AG08395 (cell line): Measurements from ENCODE around the gene KRT3.

Experiments used
- DNase-seq: peaks from one replicate; pipeline ENCODE4 v3.0.0; 2012; ENCODE audit warnings: mixed read lengths, low spot score

KRT3 gene

DNA sequence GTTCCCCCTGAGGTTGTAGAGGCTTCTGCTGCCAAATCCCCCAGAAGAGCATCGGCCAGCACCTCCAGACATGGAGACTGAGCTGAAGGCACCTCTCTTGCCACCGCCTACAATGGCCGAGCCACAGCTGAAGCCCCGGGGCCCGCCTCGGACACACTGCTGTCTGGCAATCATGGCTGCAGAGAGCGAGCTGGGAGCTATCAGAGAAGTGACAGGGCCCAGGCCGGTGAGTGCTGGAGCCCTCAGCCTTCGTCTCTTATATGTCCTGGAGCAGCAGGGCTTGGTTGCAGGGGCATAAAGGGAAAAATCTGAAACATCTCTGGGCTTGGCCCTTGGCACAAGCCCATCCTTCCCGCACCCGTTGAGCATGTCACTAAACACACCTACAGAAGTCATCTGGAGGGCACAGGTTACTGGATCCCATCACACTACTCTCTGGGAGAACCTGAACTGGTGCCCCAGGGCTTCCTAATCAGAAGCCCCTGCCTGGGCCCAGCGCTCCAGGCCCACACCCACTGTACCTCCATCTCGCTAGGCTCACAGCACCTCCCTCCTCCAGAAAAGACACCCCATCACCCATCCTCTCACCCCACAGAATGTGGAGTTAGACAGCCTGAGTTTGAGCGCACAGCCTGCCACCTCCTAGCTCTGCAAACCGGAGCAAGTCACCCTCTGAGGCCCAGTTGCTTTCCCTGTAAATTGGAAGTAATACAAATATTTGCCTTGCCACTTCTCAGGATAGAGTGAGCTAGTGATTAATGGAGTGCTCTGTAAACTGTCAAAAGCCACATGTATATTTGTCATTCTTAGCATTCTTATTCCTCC, 18.2 kb upstream of the KRT3 start, which contains the start of gene KRT4:
Gene KRT4, minus strand, starts transcription at position 232 of the 825 bp plus-strand sequence. Its CDS starts 58 bp downstream, at position 174.
- peak; percentile 25 for DNase-seq

DNA sequence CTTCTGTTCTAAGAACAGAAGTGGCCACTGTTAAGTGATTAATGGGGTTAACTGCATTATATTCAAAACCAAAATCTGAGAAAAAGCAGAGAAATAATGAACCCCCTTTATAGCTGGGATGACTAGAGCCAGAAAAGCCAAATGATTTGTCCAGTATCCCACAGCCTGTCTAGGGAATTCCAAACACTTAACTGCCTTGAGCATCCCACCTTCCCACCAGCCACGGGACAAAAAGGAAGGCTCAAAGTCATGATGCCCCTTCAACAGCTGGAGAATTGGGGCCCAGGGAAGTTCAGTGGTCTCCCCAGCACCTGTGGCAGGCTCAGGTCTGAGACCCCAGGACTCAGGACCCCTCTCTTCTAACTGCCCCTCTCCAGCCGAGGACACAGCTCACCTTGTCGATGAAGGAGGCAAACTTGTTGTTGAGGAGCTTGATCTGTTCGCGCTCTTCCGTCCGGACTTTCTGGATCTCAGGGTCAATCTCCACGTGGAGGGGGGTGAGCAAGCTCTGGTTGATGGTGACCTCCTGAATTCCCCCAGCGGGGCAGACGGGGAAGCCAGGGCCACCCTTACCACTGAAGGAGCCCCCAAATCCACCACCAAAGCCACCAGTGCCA, 17.4 kb upstream of the KRT3 start:
- DNase-seq = no peak

DNA sequence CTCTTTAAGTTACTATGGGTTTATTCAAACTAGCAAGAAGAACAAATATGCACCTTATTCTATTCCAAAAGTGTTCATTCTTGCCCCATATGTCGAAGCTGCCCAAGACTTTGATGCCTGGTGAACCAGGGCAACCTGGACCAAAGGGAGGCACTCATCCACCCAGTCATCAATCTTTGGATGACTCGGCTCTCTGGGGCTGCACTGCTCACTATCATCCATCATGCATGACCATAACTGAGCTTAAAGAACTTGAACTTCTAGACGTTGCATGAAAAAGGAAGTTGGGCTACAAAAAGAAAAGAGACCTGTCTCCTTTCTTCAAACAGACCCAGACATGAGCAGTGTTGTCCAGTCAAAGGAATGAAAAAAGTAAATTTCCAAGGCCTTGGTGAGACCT, 16.8 kb upstream of the KRT3 start:
- no peak for DNase-seq

DNA sequence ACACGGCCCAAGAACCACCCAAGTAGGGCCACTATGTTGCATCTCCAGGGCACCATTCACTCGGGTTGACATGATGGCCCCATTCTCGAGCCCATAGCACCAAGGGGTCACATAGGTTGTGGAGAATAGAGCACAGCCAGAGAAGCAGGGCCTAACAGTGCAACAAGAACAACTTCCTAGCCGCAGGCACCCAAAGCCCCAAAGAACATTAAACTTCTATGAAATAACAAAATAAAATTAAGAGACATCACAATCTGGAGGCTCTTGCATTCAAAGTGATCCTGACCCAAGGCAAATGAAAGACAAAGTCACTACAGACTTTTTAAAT, 16.1 kb upstream of the KRT3 start:
- DNase-seq = no peak

DNA sequence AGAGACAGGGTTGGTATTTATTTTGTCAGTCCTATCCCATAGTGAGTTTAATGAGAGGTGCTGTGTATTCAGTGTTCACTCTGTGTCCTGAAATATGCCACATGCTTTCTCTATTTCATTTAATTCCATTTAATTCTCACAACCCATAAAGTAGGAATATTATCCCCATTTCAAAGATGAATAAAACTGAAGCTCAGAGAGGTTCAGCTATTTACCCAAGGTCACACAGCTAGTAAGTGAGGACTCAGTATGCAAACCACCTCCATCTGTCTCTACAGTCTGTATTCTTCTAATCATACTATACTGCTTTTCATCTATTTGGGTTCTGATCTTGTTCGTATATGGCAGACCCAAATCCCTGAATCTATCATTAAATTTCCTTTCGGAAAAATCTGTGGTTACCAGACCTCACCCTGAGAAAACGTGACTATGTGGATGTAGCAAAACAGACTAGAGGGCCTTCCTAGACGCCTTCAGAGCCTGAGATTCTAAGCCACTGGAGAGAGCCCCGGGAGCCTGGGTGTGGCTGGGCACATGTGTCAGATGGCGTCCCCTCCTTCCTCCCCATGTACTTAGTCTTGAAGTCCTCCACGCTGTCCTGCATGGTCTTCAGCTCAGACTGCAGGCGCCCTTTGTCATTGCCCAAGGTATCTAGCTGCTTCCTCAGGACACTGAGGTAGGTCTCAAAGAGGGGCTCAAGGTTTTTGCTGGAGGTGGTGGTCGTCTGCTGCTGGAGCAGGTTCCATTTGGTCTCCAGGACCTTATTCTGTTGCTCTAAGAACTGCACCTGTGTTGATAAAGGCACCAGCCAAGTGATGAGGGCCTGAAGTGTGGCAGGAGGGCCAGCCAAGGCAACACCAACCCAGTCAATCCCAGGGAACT, 15.5 kb upstream of the KRT3 start:
- no peak for DNase-seq

DNA sequence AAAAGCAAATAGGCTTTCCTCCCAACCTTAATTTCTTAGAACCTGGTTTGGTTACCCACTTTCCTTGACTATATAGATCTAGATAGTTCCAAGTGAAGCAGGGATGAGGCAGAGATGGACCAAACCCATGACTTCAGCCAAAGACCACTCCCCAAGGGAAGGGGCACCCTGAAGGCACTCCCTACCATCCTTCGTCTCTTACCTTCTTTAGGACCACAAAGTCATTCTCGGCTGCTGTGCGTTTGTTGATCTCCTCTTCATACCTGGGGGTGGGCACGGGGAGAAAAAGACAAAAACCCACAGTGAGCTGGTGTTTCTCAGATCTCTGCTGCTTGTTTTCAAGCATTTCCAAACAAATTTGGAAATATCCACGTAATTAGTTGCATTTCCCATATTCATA, 14.6 kb upstream of the KRT3 start:
- no peak for DNase-seq

DNA sequence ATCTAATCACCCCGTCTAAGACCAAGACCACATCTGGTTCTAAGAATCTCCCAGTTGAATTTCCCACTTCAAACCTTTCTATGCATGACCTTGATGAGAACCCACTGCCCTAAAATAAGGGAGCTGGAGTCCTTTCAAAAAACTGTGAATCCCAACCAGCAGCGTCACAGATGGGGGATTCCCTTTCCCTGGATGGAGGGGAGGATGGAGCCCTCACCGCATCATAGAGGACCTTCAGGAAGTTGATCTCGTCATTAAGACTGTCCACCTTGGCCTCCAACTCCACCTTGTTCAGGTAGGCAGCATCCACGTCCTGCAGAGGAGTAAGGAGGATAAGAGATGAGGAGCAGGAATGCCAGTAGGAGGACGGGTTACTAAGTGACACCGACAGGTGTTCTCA, 13.2 kb upstream of the KRT3 start:
- no peak for DNase-seq

DNA sequence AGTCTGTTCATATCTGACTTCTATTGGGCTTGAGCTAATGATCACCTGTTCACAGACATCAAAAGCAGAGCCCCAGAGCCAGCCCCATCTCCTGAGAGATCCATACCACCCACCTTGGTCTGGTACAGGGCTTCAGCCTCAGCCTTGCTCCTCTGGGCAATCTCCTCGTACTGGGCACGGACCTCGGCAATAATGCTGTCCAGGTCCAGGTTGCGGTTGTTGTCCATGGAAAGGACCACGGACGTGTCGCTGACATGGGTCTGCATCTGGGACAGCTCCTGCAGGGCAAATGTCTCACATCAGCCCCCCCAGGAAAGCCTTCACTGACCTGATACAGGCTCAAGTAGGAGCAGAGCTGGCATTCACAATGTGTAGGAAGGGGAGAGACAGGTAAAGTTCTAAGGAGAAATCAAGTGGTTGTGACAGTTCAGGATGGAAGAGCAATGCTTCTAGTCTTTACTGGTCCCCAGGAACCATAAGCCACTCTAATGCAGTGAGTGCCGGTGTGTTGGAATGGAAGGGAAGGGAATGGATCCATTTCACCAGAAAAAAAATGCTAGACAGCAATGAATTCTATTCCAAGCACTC, 12.8 kb upstream of the KRT3 start:
- DNase-seq = no peak

DNA sequence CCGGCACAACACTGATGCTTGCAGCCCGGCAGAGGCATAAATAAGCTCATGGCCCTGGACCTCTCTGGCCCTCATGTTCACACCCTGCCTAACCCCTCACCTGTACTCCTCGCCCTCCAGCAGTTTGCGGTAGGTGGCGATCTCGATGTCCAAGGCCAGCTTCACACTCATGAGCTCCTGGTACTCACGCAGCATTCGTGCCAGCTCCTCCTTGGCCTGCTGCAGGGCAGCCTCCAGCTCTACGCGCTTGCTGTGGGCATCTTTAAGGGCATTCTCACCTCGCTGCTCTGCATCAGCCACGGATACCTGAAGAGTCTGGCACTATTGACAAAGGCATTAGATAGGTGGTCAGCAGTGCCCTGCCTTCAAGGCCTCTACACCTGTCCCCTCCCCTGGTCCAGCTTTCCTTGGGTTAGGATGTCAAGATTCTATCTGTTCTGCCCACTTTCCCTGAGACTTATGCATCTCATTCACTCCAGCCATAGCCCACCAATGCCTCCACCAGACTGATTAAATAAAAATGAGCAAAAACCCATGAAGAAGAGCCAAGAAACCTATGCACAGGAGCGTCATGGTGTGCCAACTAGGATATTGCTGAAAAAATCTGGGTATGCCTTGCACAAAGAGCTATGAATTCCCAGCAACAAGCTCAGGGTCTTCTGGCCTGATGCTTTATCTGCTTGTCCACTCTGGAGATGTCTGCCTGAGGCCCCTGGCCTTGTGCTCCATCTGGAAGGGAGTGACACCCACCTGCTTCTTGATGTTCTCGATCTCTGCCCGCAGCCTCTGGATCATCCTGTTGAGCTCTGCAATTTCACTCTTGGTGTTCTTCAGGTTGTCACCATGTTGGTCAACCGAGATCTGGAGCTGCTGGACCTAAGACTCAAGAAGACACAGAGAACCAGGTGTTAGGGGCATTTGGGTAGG, 11.9 kb upstream of the KRT3 start:
- no peak for DNase-seq

DNA sequence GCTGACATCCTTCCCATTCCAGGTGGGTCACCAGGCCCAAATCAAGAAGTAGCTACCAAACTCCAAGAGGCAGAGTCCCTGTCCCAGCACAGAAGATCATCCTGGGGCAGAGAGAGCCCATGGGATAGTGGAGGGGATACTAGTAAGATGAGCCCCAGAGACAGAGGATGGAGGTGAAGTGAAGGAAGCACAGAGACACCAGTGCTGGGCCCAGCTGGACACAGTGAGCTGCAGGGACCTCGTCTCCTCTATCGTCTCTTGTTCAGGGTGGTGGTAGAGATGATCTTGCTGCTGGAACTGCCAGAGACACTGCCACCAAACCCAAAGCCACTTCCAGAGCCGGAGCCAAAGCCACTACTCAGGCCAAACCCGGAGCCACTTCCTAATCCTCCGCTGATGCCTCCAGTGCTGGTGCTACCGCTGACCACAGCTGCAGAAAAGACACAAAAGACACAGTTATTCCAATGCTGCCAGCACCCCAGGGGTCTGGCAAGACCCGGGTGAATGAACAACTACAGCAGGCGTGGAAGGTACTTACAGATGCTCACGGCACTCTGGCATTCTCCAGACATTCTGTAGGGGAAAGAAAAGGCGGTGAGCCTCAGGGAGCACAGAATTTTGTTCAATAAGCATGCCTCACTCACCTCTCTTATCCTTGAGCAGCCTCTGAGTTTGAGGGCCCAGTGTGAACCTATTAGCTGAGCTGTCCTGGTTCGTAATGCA, 11.1 kb upstream of the KRT3 start:
- DNase-seq = no peak

DNA sequence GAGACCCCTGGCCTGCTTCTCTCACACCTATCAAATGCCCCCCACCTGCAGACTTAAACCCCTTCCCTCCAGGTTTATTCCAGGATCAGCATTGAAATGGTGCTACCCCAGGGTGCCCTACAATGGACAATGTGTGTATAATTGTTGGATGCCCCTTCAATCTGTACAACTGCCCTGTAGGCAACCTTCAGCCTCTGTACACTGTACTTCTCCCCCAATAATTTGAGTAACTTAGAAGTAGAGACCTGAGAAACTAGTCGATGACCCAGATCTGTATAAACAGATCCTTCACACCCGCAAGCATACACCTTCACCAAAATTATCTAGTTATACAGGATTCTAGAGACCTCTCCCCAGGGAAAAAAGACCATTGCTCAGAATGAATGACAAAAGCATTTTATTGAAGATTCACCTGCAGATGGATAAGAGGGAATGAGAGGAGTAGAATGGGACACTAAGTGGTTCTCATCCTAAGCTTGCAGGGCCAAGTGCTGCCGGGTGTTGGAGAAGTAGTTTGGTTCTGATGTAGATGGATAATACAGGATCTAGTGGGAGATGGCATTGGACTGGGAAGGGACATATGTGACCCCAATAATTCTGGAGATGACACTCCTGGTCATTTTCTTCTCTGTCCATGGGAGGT, 10.4 kb upstream of the KRT3 start:
- no peak for DNase-seq

DNA sequence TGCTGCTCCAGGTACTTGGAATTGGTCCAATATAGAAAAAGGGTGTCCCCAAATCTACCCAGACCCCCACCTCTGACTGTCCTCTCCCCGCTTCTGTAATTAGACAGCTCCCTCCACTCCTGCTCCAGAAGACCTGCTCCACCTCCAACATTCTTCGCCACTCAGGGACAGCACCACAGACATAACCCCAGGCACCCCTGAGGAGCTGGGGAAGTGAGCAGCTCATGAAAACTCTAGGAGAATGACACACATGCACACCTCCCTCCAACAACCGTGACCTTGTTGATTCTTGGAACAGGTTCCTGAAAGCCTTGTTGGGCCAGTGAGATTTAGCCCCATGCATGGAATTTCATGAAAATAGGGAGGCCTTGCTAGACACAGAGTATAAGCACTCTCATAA, 9.8 kb upstream of the KRT3 start:
- DNase-seq = no peak

DNA sequence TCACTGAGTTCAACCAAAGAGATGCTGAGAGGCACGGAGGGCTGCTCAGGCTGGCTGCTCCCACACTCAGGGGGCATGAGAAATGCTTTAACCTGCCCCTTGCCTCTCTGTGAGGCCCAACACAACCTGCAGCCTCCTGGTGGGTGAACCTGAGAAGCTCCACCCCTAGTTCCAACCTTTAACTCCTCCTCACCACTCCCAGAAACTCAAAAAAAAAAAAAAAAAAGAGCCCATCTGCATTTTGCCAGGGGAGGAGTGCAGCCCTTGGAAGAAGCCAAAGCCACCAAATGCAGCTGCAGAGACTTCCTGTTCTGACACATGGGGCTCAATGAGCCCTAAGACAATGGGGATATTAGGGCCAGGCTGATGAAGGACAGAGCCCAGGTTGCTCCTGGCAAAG, 9.1 kb upstream of the KRT3 start:
- DNase-seq = no peak

DNA sequence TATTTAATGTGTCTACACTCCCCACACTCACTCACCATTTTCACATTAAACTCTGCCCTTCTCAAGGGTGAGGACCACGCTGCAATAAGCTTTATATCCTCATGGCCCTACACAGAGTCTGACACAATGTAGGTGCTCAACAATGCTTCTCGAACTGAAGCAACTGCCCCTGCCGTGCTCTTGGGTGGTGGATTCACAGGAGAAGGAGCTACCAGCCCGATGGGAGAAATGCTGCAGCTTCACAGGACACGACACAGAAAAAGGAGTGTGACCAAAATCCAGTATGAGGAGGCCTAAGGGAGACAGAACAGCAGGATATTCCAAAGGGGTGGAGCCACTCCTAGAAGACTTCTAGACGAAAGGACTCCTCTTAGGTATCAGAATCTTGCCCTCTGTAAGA, 6.5 kb upstream of the KRT3 start:
- DNase-seq = no peak

DNA sequence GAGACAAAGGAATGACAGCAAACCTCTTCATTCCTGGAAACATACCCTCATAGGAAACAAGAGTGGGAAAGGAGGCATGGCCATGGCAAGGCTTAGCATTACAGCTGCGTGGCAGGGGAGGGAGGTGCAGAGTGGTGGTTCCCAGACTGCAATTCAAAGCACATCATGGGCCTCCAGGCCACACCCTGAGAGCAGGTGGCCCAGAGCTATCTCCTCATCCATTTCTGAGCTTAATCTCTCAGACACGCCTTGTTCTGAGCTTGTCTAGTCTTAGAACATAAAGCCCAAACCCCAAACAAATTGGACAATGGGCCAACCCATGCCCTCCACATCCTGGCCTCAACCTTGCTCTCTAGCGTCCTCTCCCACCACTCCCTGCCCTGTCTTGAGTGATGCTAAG, 5.9 kb upstream of the KRT3 start:
- no peak for DNase-seq

DNA sequence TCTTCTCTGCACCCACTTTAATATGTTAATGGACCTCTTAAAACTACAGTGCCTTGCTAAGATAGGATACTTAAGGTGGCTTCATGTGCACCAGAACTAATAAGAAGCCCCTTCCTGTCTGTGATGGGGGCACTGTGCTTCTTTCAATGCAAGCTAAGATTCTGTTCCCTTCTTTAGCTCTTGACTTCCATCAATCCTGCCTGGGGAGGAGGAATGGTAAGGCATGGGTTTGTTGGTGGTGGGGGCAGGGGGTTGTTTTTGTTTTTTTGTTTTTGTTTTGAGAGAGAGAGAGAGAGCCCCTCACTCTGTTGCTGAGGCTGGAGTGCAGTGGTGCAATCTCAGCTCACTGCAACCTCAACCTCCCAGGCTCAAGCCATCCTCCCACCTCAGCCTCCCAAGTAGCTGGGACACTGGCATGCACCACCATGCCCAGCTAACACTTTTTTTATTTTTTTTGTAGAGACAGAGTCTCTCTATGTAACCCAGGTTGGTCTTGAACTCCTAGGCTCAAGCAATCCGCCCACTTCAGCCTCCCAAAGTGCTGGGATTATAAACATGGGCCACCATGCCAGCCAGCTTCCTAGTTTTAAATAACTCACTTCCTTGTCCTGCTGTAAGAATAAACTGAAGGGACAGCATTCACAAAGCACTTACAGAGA, 4.5 kb upstream of the KRT3 start:
- DNase-seq = no peak

DNA sequence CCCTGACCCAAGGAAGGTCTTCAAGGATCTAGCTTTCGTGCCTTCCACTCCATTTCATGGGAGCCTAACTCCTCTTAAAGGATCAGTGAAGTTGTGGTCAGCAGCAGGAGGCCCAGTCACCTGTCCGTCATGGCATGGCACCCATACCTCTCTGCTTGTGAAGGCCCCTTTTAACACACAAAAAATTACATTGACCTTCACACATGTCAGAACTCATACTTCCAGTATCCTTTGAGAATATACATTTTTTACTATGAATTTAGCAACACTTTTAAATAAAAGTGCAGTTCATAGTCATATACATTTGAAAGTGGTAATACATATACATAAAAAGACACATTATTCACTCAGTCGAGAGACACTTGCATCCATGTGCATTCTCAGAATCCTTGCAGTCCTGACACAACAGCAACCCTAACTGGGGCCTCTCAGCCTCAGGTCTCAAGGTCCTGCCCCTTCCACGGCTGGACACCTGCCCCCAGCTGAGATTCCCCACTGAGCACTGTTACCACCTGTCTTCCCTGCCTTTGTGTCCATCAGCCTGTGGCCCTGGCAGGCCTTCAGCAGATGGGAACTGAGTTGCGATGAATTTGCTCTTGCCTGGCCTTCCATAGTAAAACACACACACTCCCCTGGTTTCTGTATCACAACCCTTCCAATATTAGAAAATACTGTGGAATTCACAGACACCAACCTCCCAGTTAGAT, 3.7 kb upstream of the KRT3 start:
- DNase-seq = no peak

DNA sequence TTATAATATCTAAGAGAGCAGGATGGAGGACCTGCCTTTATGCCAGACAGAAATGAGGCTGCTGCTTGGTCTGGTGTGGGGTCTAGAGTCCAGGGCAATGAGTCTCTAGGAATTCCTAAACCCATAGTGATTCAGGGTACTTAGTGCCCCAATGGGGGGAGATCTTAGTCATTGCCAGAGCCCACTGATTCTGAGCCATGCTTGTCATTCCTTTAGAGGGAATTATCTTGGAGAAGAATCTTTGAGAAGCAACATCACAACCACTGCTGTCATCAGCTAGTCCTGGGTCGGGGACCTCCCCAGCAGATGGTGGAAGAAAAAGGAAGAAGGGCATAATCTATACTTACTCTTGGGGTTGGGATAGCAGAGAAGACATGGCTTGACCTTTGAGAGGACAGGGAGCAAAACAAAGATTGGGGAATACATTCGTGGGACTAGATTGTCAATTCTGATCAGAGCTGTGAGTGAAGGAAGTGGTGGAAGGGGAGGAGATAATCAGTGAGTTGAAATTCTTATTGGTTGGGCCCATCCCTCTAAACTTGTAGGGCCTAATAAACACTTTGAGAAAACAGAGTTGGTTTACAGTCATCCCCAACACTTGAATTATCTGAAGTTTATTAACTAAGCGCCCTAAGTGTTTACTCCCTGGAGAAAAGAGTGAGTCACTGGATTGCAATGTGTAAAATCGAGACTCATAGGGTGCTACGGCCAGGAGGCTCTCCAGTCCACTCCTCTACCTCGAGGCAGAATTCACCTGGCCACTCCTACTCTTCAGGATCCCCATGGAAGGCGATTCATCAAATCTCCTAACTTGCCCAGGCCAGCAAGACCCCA, 3.0 kb upstream of the KRT3 start:
- peak; percentile 25 for DNase-seq
